ENCODE measurements around the gene LTF.

The LTF gene

DNA sequence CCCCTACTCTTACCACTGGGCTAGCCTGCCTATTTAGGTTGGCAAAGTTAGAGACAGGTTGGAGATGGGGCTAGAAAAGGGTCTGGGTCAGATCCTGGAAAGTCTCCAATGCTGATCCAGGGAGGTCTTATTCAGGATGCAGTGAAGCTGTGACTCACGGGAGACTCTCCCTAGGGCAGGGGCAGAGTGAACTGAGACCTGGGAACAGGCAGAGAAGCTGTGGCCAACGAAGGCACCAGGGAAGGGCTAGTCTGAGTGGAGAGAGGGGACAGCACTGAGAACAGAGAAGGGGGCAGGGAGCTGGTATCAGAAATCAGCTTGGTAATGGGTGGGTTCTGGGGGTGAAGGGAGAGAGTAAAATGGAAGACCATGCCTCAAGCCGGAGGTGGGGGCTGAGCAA is 2.2 kb downstream of the LTF start:
- ChIA-PET POLR2A (no interaction called here), CTCF (interaction anchor here (0.9 to 2.7 kb wide), 5 partner anchors 10 to 167 kb away, joined by 3 to 13 read pairs (median 4); no protein-coding TSS in a partner anchor)
- no peak for DNase-seq (ENCODE audit: low read depth, low spot score)
- H3K4me3 ChIP-seq (ENCODE audit: low read depth, low read length), result no peak overlapping the region
- TF ChIP-seq, protein P1, sequence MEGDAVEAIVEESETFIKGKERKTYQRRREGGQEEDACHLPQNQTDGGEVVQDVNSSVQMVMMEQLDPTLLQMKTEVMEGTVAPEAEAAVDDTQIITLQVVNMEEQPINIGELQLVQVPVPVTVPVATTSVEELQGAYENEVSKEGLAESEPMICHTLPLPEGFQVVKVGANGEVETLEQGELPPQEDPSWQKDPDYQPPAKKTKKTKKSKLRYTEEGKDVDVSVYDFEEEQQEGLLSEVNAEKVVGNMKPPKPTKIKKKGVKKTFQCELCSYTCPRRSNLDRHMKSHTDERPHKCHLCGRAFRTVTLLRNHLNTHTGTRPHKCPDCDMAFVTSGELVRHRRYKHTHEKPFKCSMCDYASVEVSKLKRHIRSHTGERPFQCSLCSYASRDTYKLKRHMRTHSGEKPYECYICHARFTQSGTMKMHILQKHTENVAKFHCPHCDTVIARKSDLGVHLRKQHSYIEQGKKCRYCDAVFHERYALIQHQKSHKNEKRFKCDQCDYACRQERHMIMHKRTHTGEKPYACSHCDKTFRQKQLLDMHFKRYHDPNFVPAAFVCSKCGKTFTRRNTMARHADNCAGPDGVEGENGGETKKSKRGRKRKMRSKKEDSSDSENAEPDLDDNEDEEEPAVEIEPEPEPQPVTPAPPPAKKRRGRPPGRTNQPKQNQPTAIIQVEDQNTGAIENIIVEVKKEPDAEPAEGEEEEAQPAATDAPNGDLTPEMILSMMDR (IDR thresholded peaks at IDR 0.05; ENCODE audit: insufficient read depth, low read length, missing control alignments), result no peak

DNA sequence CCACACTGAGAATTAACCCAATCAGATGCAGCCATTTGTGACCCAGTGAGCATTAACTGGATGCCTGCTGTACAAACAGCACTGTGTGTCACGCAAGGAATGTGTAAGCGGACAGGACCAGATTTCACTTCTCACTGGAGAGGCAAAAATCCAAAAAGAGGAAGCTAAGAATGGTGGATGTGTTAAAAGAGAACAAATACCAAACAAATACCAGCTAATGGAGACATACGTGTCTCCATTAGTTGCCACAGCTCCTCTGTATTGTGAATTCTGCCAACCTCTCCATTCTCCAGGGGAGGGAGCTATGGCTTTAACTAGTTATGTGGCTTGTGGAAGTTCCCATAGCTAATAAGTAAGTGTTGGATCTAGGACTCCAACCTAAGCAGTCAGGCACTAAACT is 2.6 kb downstream of the LTF start:
- TF ChIP-seq, protein P1 (IDR thresholded peaks at IDR 0.05; ENCODE audit: insufficient read depth, low read length, missing control alignments), result no peak
- no peak for DNase-seq (ENCODE audit: low read depth, low spot score)
- no peak overlapping the region for H3K4me3 ChIP-seq (ENCODE audit: low read depth, low read length)
- ChIA-PET POLR2A (no interaction called here), CTCF (interaction anchor here (0.9 to 2.7 kb wide), 5 partner anchors 10 to 167 kb away, joined by 3 to 13 read pairs (median 4); no protein-coding TSS in a partner anchor)

DNA sequence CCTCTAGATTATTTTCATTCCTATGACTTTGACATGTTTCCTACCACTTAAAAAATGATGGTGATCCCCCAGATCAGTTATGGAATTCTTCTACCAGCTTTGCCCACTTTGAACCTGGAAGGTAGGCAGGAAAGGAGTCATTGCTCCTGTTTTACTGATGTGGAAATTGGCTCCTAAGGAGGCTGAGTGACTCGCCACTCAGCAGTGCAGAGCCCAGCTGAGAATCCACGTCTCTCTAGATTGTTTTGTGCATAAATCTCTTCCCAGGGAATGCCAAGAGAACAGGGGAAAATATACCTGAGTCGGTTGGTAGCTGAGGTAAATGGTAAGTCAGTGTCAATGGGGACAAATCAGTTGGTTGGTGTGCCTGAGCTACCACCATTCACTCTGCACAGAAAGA is 4.7 kb downstream of the LTF start:
- POLR2A ChIA-PET, result no interaction called here
- H3K4me3 ChIP-seq (ENCODE audit: low read depth, low read length), result no peak overlapping the region
- no peak for DNase-seq (ENCODE audit: low read depth, low spot score)
- TF ChIP-seq, protein P1 (IDR thresholded peaks at IDR 0.05; ENCODE audit: insufficient read depth, low read length, missing control alignments), result no peak
- CTCF ChIA-PET, result interaction anchor here (1.3 kb wide), 1 partner anchor 29 kb away, joined by 3 read pairs; no protein-coding TSS in a partner anchor

DNA sequence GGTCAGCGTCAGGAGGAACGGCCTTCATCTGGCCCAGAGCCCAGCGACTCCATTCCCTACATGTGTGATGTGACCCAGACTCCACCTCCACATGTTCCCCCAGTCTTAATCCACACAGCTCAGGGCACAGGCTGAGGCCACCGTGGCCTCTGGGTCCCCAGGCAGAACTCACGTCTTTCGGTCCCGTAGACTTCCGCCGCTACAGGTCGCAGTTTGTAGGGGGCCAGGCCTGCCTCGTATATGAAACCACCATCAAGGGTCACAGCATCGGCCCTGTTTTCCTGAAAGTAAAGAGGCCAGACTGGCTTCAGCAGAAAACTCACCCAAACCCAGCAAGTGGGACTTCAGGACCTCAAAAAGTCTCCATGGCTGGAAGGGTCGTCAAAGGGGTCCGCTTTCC is 8.6 kb downstream of the LTF start:
- H3K4me3 ChIP-seq (ENCODE audit: low read depth, low read length), result no peak overlapping the region
- ChIA-PET CTCF (no interaction called here), POLR2A (no interaction called here)
- DNase-seq (ENCODE audit: low read depth, low spot score), result no peak
- TF ChIP-seq, protein P1 (IDR thresholded peaks at IDR 0.05; ENCODE audit: insufficient read depth, low read length, missing control alignments), result no peak

DNA sequence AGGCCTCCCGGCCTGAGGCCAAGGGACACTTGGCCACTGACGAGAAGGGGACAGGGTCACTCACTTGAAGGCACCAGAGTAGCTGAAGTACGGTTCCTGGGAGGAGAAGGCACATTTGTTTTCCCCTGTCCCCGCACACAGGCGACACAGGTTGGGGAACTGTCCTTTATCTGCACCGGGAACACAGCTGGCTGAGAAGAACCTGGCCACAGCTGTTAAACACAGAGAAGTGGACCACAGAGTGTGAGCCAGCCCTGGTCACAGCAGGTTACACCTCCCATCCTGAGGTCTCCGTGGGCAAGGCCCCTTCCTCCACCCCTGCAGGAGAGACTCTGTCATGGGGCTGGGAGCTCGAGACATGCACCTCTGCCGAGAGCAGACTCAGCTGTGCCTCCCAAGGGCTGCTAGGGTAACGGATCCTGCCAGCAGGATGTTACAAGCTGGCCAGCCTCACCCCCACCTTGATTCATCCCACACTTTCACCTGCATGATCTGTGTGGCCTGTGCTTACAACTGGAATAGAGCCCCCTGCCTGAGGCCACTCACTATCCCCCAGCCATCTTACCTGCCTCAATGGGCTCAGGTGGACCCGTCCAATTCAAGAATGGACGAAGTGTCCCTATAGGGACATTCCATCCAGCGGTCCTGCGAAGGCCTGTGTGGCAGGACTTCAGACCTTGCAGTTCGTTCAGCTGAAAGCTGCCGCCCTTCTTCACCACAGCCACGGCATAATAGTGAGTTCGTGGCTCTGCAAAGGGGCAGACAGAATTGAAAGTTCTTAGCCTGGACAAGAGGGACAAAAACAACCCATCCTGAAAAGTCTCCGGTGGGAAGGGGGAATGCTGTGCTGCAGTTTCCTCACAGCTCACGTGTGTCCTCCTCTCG is 9.2 kb downstream of the LTF start:
- TF ChIP-seq, protein P1 (IDR thresholded peaks at IDR 0.05; ENCODE audit: insufficient read depth, low read length, missing control alignments), result no peak

DNA sequence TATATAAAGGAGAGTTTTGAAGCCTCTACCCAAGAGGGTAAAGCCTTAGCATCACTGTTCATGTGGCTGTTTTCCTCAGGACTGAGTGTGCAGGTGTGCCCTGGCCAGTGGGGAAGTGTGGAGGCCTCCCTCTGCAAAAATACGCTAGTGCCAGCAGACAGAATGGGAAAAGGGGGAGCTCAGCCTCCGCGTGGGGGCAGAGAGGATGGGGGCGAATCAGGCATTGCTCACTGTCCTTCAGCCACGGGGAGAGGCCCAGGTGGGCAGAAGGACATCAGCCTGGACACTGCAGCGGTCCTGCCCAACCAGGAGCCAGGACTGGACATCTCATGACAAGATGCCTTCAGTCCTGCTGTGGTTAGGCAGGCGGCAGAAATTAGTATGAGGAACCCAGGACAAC is 10.1 kb downstream of the LTF start:
- CTCF ChIA-PET, result no interaction called here
- POLR2A ChIA-PET, result no interaction called here
- TF ChIP-seq, protein P1 (IDR thresholded peaks at IDR 0.05; ENCODE audit: insufficient read depth, low read length, missing control alignments), result no peak
- H3K4me3 ChIP-seq (ENCODE audit: low read depth, low read length), result no peak overlapping the region
- DNase-seq (ENCODE audit: low read depth, low spot score), result no peak

More for the DNA sequence above, 9.2 kb downstream of the LTF start:
- no peak for DNase-seq (ENCODE audit: low read depth, low spot score)
- ChIA-PET CTCF (no interaction called here), POLR2A (no interaction called here)
- H3K4me3 ChIP-seq (ENCODE audit: low read depth, low read length), result no peak overlapping the region

Measured in AG04449 (cell line).